Pancreas (tissue), 10 donors: ENCODE data around the gene RARG. TPM values are rescaled to one million over a fixed set of nuclear protein-coding genes. Genes with fewer than 3 reads are reported as not detected.
"Not testable (repeated sequence)": the region's sequence is repeated elsewhere in the genome, so short reads cannot be mapped to it uniquely, and the experiment has no call there.

Experiments
- ATAC-seq, 4 donors: fragments of 200-7000 bp; cut with Tn5 transposase; one replicate each; pipeline versions ENCODE4 v1.8.0 to v1.9.1; 2020; ENCODE audit warnings: mild to moderate bottlenecking in 4 of 4, moderate library complexity in 4 of 4
- DNase-seq, 6 donors: peaks; one replicate each; pipeline ENCODE4 v3.0.0-alpha.2; 2020
- FAIRE-seq: peaks from 2 replicates; lab custom pipeline; 2012; peaks lifted over from hg19 to GRCh38; lab: Jason Lieb, UNC
- H3K27ac ChIP-seq, 4 donors: fragments of 200-600 bp; sonication (generic); 1 replicate in 3 of 4; 2 replicates in 1 of 4; pipeline versions ENCODE4 v1.5.0 to v1.8.0; 2020
- H3K27me3 ChIP-seq, 4 donors: fragments of 200-600 bp; one replicate each; pipeline ENCODE4 v1.8.0; 2021
- H3K36me3 ChIP-seq, 3 donors: fragments of 200-600 bp; sonication (generic) in 1 of 3; one replicate each; pipeline versions ENCODE4 v1.5.0 to v1.8.0; 2020 to 2021
- H3K4me1 ChIP-seq, 3 donors: fragments of 200-600 bp; one replicate each; pipeline ENCODE4 v1.8.0; 2021
- H3K4me3 ChIP-seq, 4 donors: fragments of 200-600 bp; sonication (generic) in 2 of 4; one replicate each; pipeline versions ENCODE4 v1.5.0 to v1.8.0; 2020 to 2021
- H3K9me3 ChIP-seq, 4 donors: fragments of 200-600 bp; one replicate each; pipeline ENCODE4 v1.8.0; 2021
- WGBS, 2 donors: extraction: QIAGEN DNeasy Blood & Tissue Kit; methylation state at CpG; one replicate each; pipeline ENCODE4 v1.1.7; 2013; 5-methylcytosine and 5-hydroxymethylcytosine counted together
- intact Hi-C, 3 donors: fragments of 100-400 bp; cut with DNase I; formaldehyde crosslinking; loops; one replicate each; pipeline versions ENCODE4 v1.11.1 to v1.14.2; 2022
- polyA plus RNA-seq, 2 donors: library from polyadenylated mRNA; stranded (reverse); fragments of 200-250 nt; gene quantifications; one replicate each; pipeline ENCODE4 v1.2.3, GENCODE V29; 2013
- total RNA-seq, 6 donors: library from RNA; stranded (reverse); fragmentation: NEBNext Ultra II Directional in 4 of 6; extraction: Animal tissue kit (Norgen Biotek cat#: 25700) in 4 of 6; gene quantifications; one replicate each; pipeline versions ENCODE4 v1.2.1 to v1.2.4, GENCODE V29; 2021 to 2023
- TF ChIP-seq, protein P1 (sequence below), 4 donors: fragments of 200-600 bp; sonication (generic) in 3 of 4; IDR thresholded peaks; one replicate each; pipeline versions ENCODE4 v1.5.0 to v1.8.0; 2021; ENCODE audit warnings: antibody characterized with exemption in 4 of 4
- donor health status: healthy with polysubstance abuse.
- donor health status: DM: no; HTN: no; CAD: no; lungs with moderate emphysema.
- donor health status: DM: no; HTN: no; CAD: no.
- donor health status: control.
- donor health status: control.
- donor health status: Bipolar disorder and iron deficiency.
- donor health status: DM: yes; HTN: yes; CAD: no.
- donor health status: DM: no; HTN: no; CAD: no.
- donor health status: DM: no; HTN: no; CAD: no.
- donor health status: DM: yes; HTN: yes; CAD: no.

RARG gene
- total and polyA plus RNA-seq, 8 donors, result 4.4 to 18.7 (median 8.7) TPM

DNA sequence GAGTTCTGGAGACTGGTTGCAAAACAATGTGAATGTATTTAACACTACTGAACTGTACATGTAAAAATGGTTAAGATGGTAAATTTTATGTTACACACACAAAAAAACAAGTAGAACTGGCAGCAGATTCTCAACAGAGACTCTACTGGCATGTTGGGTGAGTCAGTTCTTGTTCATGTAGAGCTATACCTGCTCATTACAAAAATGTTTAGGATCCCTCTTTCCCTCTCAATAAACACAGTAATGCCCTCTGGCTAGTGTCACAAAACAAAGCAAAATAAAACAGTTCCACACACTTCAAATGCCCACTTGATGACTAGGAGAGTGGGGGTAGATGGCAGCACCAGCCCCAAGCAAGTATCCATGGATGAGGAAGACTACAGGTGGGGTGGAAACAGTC lies 65.2 kb downstream of the RARG start:
- Histone ChIP-seq H3K36me3 (peaks cover 0 to 6% (median 0%) of the 10 kb centered on the region in 3 donors), H3K27ac (no peak overlapping the region), H3K4me1 (no peaks in the 10 kb centered on the region), H3K27me3 (no peaks in the 10 kb centered on the region), H3K9me3 (no peaks in the 10 kb centered on the region), H3K4me3 (no peak overlapping the region)
- TF ChIP-seq, protein P1, sequence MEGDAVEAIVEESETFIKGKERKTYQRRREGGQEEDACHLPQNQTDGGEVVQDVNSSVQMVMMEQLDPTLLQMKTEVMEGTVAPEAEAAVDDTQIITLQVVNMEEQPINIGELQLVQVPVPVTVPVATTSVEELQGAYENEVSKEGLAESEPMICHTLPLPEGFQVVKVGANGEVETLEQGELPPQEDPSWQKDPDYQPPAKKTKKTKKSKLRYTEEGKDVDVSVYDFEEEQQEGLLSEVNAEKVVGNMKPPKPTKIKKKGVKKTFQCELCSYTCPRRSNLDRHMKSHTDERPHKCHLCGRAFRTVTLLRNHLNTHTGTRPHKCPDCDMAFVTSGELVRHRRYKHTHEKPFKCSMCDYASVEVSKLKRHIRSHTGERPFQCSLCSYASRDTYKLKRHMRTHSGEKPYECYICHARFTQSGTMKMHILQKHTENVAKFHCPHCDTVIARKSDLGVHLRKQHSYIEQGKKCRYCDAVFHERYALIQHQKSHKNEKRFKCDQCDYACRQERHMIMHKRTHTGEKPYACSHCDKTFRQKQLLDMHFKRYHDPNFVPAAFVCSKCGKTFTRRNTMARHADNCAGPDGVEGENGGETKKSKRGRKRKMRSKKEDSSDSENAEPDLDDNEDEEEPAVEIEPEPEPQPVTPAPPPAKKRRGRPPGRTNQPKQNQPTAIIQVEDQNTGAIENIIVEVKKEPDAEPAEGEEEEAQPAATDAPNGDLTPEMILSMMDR (IDR thresholded peaks at IDR 0.05), result no peak
- FAIRE-seq (no peak), ATAC-seq (no peak), DNase-seq (no peak)
- intact Hi-C loops, result no loop called here

DNA sequence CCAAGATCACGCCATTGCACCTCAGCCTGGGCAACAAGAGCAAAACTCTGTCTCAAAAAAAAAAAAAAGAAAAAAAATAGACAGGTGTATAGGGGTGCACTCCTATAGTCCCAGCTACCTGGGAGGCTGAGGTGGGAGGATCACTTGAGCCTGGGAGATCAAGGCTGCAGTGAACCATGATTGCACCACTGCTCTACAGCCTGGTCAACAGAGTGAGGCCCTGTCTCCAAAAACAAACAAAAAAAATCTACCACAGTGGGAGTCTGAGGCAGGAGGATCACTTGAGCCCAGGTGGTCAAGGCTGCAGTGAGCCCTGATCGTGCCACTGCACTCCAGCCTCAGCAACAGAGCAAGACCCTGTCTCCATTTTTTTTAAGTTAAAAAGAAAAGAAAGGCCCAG lies 69.0 kb downstream of the RARG start:
- DNase-seq, H3K27me3 ChIP-seq, H3K4me3 ChIP-seq, H3K36me3 ChIP-seq, ATAC-seq, FAIRE-seq, H3K27ac ChIP-seq, H3K9me3 ChIP-seq, H3K4me1 ChIP-seq: not testable (repeated sequence)
- WGBS, 2 donors, result 98 to 100% methylated on average over 2 of the region's 2 CpGs
- intact Hi-C loops, result loop anchor here in 1 of 3 donors (5.0 kb wide), 1 partner anchor 34 kb away; no protein-coding TSS in a partner anchor

DNA sequence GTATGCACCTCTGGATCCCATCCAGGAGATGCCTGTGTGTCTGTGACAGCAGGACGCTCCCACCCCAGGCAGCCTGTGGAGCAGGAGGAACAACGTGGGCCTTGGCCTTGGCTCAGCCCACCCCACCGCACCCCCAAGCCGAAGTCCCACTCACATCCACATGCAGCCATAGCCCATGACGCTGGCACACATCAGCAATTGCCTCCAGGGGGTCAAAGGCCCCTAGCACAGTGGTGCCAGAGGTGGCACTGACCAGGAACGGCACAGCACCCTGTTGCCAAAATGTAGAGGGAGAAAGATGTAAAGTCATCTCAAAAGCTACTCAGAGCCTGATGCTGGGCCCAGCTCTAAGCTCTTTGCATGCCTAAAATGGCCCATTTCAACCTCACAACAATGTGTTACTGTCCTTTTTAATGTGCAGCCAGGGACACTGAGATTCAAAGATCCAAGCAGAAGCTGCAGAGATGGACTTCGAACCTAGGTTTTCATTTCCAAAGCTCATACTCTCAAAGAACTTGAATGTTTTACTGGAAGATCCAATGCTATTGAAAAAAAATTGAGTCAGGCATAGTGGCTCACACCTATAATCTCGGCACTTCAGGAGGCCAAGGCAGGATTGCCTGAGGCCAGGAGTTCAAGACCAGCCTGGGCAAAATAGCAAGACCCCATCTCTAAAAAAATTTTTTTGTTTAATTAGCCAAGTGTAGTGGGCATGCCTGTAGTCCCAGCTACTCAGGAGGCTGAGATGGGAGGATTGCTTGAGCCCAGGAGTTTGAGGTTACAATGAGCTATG lies 70.7 kb downstream of the RARG start:
- H3K9me3 ChIP-seq, result no peaks in the 10 kb centered on the region
- no peaks in the 10 kb centered on the region for H3K36me3 ChIP-seq
- DNase-seq (no peak), ATAC-seq (no peak), FAIRE-seq (no peak)
- 90% methylated on average over 8 of the region's 8 CpGs for WGBS, 2 donors
- H3K27ac ChIP-seq, result no peak overlapping the region
- intact Hi-C loops, result loop anchor here in 1 of 3 donors (5.0 kb wide), 1 partner anchor 36 kb away; no protein-coding TSS in a partner anchor
- H3K4me1 ChIP-seq, result no peaks in the 10 kb centered on the region
- H3K27me3 ChIP-seq, result no peaks in the 10 kb centered on the region
- no peak overlapping the region for H3K4me3 ChIP-seq
- TF ChIP-seq, protein P1 (IDR thresholded peaks at IDR 0.05), result no peak

DNA sequence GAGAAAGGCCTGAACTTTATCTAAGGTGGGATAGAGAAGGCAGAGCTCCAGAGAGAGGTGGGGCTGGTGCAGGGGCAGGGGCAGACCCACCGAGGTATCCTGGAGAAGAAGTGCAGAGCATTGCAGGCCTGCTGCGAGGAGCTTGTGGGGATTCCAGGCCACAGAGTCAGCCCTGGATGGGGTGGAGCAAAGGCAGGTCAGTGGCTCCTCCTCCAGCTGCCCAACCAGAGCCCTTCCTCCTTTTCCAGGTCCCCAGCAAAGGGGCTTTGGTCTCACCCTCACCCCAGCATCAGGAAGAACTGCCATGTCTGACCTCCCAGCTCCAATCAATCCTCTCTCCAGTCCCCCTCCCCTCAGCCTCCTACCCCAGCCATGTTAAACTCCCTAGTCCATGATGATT lies 71.3 kb downstream of the RARG start:
- intact Hi-C loops, result loop anchor here in 1 of 3 donors (5.0 kb wide), 1 partner anchor 37 kb away; no protein-coding TSS in a partner anchor

More for the DNA sequence above, 71.3 kb downstream of the RARG start:
- Histone ChIP-seq H3K9me3 (no peaks in the 10 kb centered on the region), H3K27me3 (no peaks in the 10 kb centered on the region), H3K4me3 (no peak overlapping the region), H3K4me1 (no peaks in the 10 kb centered on the region), H3K36me3 (no peaks in the 10 kb centered on the region), H3K27ac (no peak overlapping the region)
- TF ChIP-seq, protein P1 (IDR thresholded peaks at IDR 0.05), result no peak
- ATAC-seq (no peak), DNase-seq (no peak), FAIRE-seq (no peak)
- WGBS, 2 donors, result 80 to 96% methylated on average over 2 of the region's 2 CpGs

Other genes starting within 250 kb of the RARG start
- 100 to 1,000 TPM; 343 to 522 (median 446) TPM for gene EIF4B, start 225.8 kb downstream of the RARG start, total RNA-seq
- 10 to 100 TPM; 72.8 to 88.6 TPM for gene EIF4B, start 225.8 kb downstream of the RARG start, polyA plus RNA-seq
- 10 to 100 TPM; 22.7 to 52.6 (median 28.2) TPM for gene TNS2, start 182.1 kb downstream of the RARG start, total RNA-seq
- 100 to 1,000 TPM; 135 to 183 TPM for gene TNS2, start 182.1 kb downstream of the RARG start, polyA plus RNA-seq
- gene SPRYD3, start 152.8 kb downstream of the RARG start, total RNA-seq, result 10 to 100 TPM; 37.1 to 47.2 (median 40.1) TPM
- 10 to 100 TPM; 25.7 to 36.1 TPM for gene SPRYD3, start 152.8 kb downstream of the RARG start, polyA plus RNA-seq
- 10 to 100 TPM in 3 of 6 donors, 1 to 10 TPM in 3; 2.2 to 21.8 (median 9.2) TPM for gene IGFBP6, start 134.5 kb downstream of the RARG start, total RNA-seq
- 10 to 100 TPM; 24.5 to 32.8 TPM for gene IGFBP6, start 134.5 kb downstream of the RARG start, polyA plus RNA-seq
- gene SOAT2, start 128.7 kb downstream of the RARG start, total RNA-seq, result under 1 TPM in 2 of 6 donors, not detected in 4; 0.09 to 0.18 TPM
- under 1 TPM; 0.15 to 0.54 TPM for gene SOAT2, start 128.7 kb downstream of the RARG start, polyA plus RNA-seq
- gene ZNF740, start 51.5 kb downstream of the RARG start, total RNA-seq, result 10 to 100 TPM; 13.3 to 33.1 (median 19.8) TPM
- gene ZNF740, start 51.5 kb downstream of the RARG start, polyA plus RNA-seq, result 1 to 10 TPM; 5.2 to 7.6 TPM
- 10 to 100 TPM; 10.1 to 28.4 (median 16.1) TPM for gene CSAD, start 51.3 kb downstream of the RARG start, total RNA-seq
- gene CSAD, start 51.3 kb downstream of the RARG start, polyA plus RNA-seq, result 10 to 100 TPM; 78.5 to 83.2 TPM
- 1 to 10 TPM; 1.1 to 1.7 (median 1.4) TPM for gene ITGB7, start 25.0 kb downstream of the RARG start, total RNA-seq
- 1 to 10 TPM; 1.6 to 1.8 TPM for gene ITGB7, start 25.0 kb downstream of the RARG start, polyA plus RNA-seq
- under 1 TPM; 0.09 to 0.81 (median 0.50) TPM for gene ESPL1, start 36.1 kb upstream of the RARG start, total RNA-seq
- under 1 TPM; 0.09 to 0.27 TPM for gene ESPL1, start 36.1 kb upstream of the RARG start, polyA plus RNA-seq
- 100 to 1,000 TPM; 203 to 247 (median 231) TPM for gene PFDN5, start 63.3 kb upstream of the RARG start, total RNA-seq
- 100 to 1,000 TPM; 874 to 875 TPM for gene PFDN5, start 63.3 kb upstream of the RARG start, polyA plus RNA-seq
- gene MYG1, start 67.5 kb upstream of the RARG start, total RNA-seq, result 10 to 100 TPM; 25.4 to 34.1 (median 30.6) TPM
- gene MYG1, start 67.5 kb upstream of the RARG start, polyA plus RNA-seq, result 10 to 100 TPM; 58.1 to 76.9 TPM
- gene AAAS, start 89.4 kb upstream of the RARG start, total RNA-seq, result 10 to 100 TPM; 18.6 to 37.0 (median 22.6) TPM
- gene AAAS, start 89.4 kb upstream of the RARG start, polyA plus RNA-seq, result 10 to 100 TPM; 51.7 to 61.1 TPM
- not detected for gene SP7, start 104.1 kb upstream of the RARG start, total RNA-seq
- not detected for gene SP7, start 104.1 kb upstream of the RARG start, polyA plus RNA-seq
- gene SP1, start 148.0 kb upstream of the RARG start, total RNA-seq, result 10 to 100 TPM; 25.1 to 48.4 (median 32.5) TPM
- gene SP1, start 148.0 kb upstream of the RARG start, polyA plus RNA-seq, result 10 to 100 TPM in 1 of 2 donors, 1 to 10 TPM in 1; 8.4 to 10.8 TPM
- gene AMHR2, start 191.6 kb upstream of the RARG start, total RNA-seq, result 1 to 10 TPM; 1.7 to 8.1 (median 3.0) TPM
- gene AMHR2, start 191.6 kb upstream of the RARG start, polyA plus RNA-seq, result 1 to 10 TPM; 2.5 to 2.9 TPM
- 10 to 100 TPM; 41.3 to 77.8 (median 62.3) TPM for gene PRR13, start 209.5 kb upstream of the RARG start, total RNA-seq
- 100 to 1,000 TPM in 1 of 2 donors, 10 to 100 TPM in 1; 81.1 to 106 TPM for gene PRR13, start 209.5 kb upstream of the RARG start, polyA plus RNA-seq
- 100 to 1,000 TPM; 451 to 608 (median 475) TPM for gene PCBP2, start 219.9 kb upstream of the RARG start, total RNA-seq
- gene PCBP2, start 219.9 kb upstream of the RARG start, polyA plus RNA-seq, result 100 to 1,000 TPM; 266 to 403 TPM